NCI-H748 (cell line): ENCODE measurements around the gene SLAMF9.
"Not testable (repeated sequence)": the region's sequence is repeated elsewhere in the genome, so short reads cannot be mapped to it uniquely, and the experiment has no call there.

Source experiments
- DNase-seq: peaks from one replicate; lab custom pipeline; 2025; ENCODE audit not compliant: unreplicated experiment; lab: John Stamatoyannopoulos, UW

The SLAMF9 gene

GRCh38 chr1:159922511-159923202 is 31.4 kb downstream of the SLAMF9 start:
- peak; percentile 78 for DNase-seq

DNA sequence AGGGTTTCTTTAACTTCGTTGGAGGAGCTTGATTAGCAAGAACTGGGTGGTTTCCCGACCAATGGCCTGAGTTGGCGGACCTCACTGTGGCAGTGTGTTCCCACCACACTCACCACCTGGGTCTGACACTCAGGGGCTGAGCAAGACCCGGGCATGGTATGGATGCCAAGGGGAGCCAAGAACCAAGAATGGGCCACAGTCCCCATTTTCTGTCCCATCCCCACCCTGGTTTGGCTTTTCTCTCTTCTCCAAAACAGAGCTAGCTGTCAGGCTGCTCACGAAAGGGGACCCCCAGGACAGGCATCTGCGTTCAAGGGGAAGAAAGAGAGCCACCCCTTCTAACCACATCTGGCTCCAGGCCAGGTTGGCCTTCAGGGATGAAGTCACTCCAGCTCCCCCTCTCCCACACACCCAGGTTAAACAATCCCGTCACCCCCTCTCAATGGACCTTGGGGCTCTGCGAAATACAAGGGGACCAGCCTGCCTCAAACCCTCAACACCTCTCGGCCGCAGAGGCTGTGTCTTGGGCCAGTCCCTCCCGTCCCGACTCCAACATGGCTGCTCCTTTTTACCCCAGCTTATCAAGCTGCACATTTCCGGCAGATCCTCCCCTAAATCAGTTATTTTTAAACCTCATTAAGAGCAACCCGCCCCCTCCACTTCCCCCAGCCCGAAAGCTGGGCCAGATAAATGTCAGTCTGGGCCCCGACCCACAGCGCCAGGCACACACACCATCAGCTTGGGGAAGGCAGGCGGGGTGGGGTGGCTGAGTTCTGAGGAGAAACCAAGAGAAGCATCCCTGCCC is 32.1 kb downstream of the SLAMF9 start:
- no peak for DNase-seq

DNA sequence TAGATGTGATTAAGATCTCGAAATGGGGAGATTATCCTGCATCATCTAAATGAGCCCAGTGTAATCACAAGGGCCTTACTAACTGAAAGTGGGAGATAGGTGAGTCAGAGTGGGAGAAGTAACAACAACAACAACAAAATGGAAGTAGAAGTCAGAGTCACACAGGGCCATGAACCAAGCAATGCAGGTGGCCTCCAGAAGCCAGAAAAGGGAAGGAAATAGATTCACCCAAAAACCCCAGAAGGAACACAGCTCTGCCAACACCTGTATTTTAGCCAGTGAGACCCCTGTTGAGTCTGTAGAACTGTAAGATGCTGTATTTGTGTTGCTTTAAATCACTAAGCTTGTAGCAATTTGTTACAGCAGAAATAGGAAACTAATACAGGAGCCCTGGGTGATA is 32.8 kb downstream of the SLAMF9 start:
- no peak for DNase-seq

- no peak for DNase-seq
These were observed 33.4 kb downstream of the SLAMF9 start for GRCh38 chr1:159920651-159921050.

DNA sequence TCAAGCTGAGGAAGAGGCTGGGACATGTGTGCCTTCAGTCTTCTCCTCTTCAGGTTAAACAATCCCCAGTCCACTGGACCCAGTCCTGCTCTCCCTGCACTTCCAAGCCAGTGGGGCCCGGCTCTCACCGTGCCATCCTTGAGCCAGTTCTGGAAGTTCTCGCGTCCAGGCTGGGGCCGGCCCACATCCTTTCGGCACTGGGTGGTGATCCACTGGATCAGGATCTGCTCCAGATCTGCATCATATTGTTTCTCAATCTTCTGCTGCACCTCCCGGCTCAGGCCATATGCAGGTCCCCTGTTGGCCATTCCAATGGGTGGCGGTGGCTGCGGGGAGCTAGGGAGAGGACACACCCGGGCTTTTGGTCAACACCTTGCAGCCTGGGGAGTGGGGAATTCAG is 33.8 kb downstream of the SLAMF9 start:
- no peak for DNase-seq

DNA sequence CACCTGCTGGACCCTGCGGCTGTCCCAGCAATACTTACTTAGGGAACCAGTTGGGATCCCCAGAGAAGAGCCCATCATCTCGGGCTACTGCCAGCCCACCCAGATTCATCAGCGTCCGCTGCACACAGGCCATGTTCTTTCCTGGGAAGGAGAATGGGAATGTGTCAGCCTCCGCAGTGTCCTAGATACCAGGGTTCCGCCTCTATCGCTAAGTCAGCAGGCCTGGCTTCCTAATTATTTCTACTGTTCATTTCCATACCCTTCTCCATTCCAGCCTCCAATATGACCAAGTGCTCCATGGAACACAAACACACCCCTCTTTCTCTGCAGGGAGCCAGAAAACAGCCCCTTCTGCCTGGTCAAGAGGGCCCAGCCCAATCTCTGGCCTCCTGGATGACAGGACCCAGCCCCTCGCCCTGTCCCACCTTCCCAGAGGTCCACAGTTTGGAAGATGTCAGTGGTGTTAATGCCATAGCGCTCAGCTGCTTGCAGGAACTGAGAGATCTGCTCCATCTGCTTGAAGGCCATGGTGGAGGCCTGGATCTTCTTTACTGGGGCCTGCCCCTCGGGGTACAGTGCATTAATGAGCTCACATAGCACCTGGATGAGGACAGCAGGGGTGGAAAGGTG is 34.7 kb downstream of the SLAMF9 start:
- DNase-seq, result no peak

GRCh38 chr1:159918352-159919200 is 35.5 kb downstream of the SLAMF9 start:
- no peak for DNase-seq

- no peak for DNase-seq
These were observed 36.3 kb downstream of the SLAMF9 start for GRCh38 chr1:159917533-159918351.

DNA sequence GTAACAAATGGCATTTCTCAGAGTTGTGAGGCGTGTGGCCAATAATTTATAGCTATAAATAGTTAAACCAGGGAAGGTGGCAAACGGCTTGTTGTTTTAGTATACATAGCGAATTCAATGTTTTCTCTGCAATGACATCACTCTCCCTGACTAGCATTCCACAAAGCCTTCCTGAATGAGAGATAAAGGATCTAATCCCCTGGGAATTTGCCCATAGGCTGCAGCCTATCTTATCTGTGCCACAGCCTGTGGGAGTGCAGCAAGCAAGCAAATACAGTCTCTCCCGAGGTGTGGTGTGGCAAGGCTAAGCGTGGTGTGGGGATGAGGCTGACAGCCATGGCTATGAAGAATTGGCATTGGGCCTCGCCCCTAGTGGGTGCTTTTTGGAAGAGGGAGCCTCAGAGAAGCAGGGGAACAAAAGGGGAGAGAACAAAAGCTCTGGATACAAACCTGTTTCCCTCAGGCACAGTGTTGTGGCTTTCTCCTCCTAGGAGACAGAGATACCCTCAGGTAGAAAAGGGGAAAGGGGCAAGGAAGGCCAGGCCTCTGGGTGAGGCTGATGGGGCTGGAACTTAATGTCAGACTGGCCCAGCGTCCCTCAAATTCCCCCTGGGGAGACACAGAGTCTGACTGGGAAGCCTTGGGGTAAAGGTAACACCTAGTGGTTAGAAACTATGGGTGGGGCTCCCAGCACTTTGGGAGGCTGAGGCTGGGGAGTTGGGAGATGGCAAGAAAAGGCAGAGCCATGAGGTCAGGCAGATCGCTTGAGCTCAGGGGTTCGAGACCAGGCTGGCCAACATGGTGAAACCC is 37.6 kb downstream of the SLAMF9 start:
- peak; percentile 37 for DNase-seq

DNA sequence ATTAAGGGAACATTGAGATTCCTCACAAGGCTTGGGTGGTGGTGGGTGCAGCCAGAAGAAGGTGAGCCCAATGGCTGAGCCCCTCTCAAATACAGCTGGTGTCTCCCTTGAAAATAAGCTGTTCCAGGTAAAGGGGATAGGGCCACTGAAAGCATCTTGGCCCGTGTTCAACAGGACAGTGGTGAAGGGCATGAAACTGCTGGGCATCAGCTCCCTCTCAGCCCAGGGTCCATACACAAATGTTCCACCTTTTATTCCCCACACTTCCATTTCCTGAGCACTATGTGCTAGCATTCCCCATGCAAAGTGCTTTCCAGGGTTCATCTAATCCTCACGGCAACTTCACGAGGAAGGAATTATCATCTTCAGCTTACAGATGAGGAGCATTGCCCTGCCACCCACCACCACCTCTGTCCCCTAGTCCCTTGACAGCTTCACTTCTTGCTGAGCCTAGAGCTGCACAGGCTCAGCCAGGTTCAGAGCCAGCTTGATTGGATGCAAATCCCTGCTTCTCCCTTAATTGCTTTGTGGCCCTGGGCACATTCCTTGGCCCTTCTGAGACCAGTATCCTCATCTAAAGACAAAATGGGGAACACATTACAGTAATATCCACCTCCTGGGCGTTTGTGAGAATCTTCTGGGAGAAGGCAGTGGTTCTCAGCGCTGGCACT is 38.3 kb downstream of the SLAMF9 start:
- peak; percentile 26 for DNase-seq

DNA sequence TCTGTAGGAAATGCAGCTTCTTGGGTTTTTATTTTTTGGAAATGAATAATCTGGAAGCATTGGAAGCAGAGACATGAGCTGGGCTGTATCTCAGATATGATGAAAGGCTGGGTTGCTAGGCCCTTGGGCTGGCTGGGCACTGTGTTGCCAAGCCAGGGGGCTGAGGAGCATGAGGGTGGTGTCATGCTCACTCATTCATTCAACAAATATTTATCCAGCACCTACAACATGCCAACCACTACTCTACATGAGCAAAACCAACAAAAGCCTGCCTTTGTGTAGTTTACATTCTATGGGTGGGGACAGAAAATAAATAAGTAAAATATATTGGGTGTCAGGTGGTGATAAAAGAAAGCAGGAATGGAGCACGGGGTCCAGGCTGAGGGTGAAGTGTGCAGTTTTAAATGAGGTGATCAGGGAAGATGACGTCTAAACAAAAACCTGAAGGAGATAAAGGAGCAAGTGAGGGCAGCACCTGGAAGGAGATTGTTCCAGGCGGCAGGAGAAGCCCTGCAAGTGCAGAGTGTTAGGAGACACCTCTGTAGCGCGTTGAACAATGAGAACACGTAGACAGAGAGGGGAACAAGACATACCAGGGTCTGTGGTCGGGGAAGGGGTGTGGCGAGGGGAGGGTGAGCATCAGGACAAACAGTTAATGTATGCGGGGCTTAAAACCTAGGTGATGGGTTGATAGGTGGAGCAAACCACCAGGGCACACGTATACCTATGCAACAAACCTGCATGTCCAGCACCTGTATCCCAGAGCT is 39.6 kb downstream of the SLAMF9 start:
- DNase-seq, result peak; percentile 92

DNA sequence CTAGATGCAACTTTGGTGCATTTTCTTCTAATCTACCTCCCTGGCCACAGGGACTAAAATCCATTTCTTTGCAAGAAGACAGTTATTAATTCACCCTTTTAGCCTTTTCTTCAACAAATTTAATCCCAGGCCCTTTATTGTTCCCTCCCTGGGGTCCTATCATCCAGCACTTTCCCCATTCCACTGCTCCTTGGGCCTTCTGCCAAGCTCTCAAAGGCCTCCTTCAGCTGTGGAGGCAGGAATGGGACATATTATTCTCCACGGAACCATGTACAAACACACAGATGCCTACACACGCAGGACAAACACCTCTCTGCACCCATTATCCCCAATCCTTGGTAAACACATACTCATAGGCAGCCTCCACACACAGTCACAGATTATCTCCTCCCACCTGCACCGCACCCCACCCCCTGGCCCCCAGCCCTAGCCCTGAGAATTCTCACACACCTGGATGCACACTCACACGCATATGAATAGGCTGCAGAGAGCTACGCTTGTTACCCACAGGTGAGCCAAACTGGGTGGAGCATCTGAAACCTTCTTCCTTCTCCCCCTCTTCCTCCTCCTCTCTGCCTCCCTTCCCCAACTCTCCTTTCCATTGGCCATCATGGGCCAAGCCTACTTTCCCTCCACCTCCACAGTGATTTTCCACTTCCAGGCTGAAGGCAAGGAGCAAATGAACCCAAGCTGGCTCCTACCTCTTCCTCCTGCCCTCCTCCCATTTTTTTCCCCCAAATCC is 40.4 kb downstream of the SLAMF9 start:
- peak; percentile 78 for DNase-seq

- no peak for DNase-seq
These were observed 42.5 kb downstream of the SLAMF9 start for GRCh38 chr1:159911326-159912070.

DNA sequence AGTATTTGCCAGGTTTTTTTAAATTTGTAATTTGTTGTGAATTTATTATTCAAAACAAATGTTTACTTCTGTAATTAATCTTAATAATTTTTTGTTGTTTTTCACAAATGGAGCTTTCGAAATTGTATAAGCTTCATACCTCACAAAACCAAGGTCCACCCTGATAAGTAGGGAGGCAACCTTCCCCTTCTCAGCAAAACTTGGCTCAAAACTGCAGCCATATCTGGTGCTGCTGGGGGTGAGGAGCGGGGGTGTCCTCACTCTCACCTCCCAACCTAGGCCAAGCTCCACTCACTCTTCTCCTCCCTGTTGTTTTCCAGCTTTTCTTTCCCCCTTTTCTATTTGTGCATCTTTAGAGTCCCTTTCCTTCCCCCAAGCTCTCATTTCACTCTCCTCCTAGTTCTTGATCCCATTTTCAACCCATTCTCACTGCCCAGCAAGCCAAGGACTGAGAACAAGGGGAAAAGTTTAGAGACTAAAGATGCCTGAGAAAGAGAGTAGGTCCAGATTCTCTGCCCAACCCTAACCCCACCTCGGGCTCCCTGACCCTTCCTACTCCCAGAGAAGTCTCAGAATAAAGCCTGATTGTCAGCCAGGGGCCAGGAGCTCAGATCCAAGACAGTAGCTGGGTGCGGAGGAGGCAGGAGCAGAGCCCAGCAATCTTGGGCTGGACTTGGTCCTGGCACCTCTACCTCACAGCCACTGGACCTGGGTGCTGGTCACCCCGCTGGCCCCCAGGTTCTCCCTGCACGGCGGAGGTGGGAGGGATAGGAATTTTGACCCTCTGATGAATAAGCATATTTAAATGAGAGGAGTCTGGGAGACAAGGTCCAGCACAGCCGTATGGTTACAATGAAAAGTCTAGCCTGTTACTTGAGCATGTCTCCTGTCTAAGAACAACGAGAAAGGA is 45.8 kb downstream of the SLAMF9 start:
- no peak for DNase-seq

- DNase-seq, result no peak
These were observed 47.1 kb downstream of the SLAMF9 start for GRCh38 chr1:159906960-159907359.

- not testable (repeated sequence) for DNase-seq
These were observed 50.0 kb downstream of the SLAMF9 start for GRCh38 chr1:159904036-159904435.
